ENCODE measurements around the gene DDX11.
"Not testable (repeated sequence)": the region's sequence is repeated elsewhere in the genome, so short reads cannot be mapped to it uniquely, and the experiment has no call there.

GRCh38 chr12:31084241-31084640 lies 10.6 kb downstream of the DDX11 start:
- not testable (repeated sequence) for TF ChIP-seq USF1 (IDR thresholded peaks at IDR 0.05; ENCODE audit: borderline replicate concordance, low read depth); MAX (IDR thresholded peaks at IDR 0.05; ENCODE audit: low read depth); ELF1 (IDR thresholded peaks at IDR 0.05); EZH2phosphoT487 (IDR thresholded peaks at IDR 0.05; ENCODE audit: borderline replicate concordance, low read depth); CTCF (IDR thresholded peaks at IDR 0.05); FOSL2 (IDR thresholded peaks at IDR 0.05; ENCODE audit: borderline replicate concordance, low read depth); NFIC (IDR thresholded peaks at IDR 0.05; ENCODE audit: borderline replicate concordance); RFX5 (IDR thresholded peaks at IDR 0.05; ENCODE audit: low read length); NRF1 (IDR thresholded peaks at IDR 0.05; ENCODE audit: low read depth, low read length); CHD2 (IDR thresholded peaks at IDR 0.05; ENCODE audit: low read length, partially characterized antibody); TAF1 (IDR thresholded peaks at IDR 0.05; ENCODE audit: borderline replicate concordance, low read depth, low read length)

All from SK-N-SH (cell line).